Measurements from ENCODE around the gene DDX54.
"Not testable (repeated sequence)": the region's sequence is repeated elsewhere in the genome, so short reads cannot be mapped to it uniquely, and the experiment has no call there.

The DDX54 gene

GRCh38 chr12:113216027-113216426 lies 30.7 kb upstream of the DDX54 start:
- no peak for DNase-seq (ENCODE audit: low spot score)

- no peak for DNase-seq (ENCODE audit: low spot score)
Measured at GRCh38 chr12:113214895-113215400, 29.7 kb upstream of the DDX54 start.

DNA sequence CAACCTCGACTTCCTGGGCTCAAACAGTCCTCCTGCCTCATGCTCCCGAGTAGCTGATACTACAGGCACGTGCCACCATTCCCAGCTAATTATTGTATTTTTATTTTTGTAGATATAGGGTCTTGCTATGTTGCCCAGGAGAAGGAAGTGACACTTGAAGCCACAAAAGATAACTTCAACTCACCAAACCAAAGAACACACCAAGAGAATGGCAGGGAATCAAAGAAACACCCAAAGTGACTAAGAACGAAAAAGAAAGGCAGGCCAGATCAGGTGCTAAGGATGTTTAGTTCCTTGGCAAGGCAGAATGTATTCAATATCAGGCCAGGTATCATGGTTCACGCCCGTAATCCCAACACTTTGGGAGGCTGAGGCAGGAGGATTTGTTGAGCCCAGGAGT lies 25.9 kb upstream of the DDX54 start:
- no peak for DNase-seq (ENCODE audit: low spot score)

GRCh38 chr12:113208041-113208934 lies 23.0 kb upstream of the DDX54 start:
- peak; percentile 45 for DNase-seq (ENCODE audit: low spot score)

DNA sequence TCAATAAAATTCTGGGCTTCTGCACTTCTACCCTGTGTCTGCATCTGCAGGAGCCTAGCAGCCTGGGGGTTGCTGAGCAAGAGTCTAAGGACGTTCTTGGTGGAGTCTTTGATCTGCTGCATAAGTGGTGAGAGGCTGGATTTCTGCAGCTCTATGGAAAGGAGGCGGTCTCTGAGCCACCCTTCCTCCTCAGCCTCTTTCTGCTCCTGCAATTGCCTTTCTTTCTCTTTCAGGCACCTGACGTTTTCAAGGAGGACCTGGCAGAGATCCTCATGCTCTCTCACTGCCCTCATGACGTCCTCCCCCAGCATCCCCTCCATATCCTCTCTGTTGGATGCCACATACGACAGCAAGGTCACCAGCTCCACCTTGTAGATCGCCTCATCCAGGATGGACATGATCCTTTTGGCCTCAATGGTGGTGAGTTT lies 22.3 kb upstream of the DDX54 start:
- no peak for DNase-seq (ENCODE audit: low spot score)

- not testable (repeated sequence) for DNase-seq (ENCODE audit: low spot score)
Measured at GRCh38 chr12:113206802-113207201, 21.5 kb upstream of the DDX54 start.

- DNase-seq (ENCODE audit: low spot score) = no peak
Measured at GRCh38 chr12:113204804-113205203, 19.5 kb upstream of the DDX54 start.

- DNase-seq (ENCODE audit: low spot score) = no peak
Measured at GRCh38 chr12:113203852-113204760, 18.8 kb upstream of the DDX54 start.

- DNase-seq (ENCODE audit: low spot score) = no peak
Measured at GRCh38 chr12:113202300-113203075, 17.2 kb upstream of the DDX54 start.

DNA sequence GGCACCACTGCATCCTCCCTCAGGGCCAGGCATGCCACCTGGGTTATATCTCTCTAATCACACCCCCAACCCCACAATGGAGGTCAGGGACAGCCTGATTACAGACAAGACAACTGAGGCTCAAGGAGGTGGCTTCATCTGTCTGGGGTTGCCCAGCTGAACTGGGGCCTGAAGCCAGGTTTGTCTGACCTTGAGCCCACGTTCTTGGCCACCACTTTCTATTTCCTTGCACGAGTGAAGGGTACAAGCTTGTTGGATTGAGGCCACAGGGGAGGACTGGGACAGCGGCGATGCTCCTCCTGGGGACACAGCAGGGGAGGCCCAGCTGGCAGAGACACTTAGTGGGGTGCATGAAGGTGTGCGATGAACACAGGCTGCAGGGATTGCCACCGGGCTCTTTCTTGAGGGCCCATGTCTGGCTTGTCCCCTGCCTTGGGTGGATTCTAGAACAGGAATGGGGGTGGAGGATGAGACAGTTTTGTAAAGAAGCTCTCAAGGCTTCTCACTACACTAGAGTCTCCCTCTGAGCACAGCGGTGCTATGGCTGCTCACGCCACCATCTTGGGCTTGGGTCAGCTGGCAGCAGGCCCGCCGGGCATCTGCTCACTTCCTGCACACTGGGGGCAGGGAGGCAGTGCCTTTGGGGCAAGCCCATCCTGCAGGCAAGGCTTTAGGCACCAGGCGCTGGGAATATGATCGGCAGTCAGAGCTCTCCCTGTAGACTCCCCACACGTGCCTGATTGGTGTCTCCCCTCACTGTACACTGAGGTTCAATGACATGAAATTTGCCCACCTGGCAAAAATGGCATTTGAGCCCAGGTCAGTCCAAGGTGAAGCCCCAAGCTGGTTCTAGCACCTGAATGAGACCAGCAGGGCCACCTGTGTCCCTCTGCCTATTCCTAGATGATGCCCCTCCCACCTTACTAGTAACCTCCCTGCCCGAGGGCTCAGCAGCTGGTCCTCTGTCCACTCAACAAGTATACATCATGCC lies 16.2 kb upstream of the DDX54 start:
- no peak for DNase-seq (ENCODE audit: low spot score)

DNA sequence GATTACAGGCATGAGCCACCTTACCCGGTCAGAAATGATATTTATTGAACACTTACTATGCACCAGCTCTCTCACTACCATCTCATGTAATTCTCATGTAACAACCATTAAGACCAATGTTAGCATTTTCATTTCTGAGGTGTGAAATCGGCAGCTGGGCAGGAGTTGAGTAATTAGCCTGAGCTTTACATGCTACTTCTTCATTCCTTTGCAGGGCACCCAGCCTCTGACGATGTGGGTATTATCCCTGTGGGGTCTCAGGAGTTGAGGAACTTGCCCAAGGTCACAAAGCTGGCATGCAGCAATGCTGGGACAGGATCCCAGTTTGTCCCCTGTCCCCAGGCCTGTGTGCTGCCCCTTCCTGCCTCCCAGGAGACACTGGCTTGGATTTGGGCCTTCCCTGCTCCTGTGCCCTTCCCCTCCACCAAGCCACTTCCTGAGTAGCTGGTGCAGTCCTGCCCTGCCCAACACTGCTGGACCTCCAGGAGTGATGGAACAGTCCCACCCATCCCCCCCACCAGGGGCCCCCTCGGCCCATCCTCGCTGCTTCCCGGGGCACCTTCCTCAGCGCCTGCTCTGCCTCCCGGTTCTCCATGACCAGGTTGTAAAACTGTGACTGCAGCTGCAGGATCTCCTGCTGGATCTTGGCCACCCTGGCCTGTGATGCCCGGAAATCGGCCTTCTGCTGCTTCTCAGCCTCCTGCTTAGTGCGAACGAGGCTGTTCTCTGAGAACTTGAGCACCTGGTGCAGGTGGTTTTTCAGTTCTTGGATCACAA lies 14.9 kb upstream of the DDX54 start:
- no peak for DNase-seq (ENCODE audit: low spot score)

DNA sequence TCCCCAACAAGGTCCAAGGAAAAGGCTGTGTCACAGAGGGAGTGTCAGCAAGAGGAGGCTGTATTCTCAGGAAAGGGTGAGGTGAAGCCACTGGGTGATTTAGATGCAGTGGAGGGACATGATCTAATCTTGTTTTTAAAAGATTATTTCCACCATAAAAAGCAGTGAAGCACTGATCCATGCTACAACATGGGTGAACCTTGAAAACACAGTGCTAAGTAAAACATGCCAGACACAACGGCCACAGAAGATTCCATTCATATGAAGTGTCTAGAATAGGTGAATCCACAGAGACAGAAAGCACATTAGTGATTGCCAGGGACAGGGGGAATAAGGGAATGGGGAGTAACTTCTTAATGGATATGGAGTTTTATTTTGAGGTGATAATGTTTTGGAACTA lies 13.0 kb upstream of the DDX54 start:
- DNase-seq (ENCODE audit: low spot score) = no peak

DNA sequence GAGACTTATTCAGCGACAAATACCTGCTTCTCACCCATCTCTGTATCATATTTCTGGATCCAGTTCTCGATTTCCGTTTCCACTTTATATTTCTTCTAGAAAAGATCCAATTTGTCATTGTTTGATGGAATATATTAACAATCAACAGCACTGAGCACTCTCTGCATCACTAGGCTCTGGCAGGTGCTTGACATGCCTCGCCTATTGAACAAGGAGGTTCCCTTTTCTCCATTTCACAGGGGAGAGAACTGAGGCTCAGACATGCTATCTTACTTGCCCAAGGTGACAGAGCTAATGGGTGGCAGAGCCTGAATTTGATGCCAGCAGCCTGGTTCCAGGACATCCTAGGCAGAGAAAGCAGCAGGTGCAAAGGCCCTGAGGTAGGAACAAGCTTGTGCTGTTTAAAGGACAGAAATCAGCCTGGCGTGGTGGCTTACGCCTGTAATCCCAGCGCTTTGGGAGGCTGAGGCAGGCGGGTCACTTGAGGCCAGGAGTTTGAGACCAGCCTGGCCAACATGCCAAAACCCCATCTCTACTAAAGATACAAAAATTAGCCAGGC lies 12.3 kb upstream of the DDX54 start:
- no peak for DNase-seq (ENCODE audit: low spot score)

DNA sequence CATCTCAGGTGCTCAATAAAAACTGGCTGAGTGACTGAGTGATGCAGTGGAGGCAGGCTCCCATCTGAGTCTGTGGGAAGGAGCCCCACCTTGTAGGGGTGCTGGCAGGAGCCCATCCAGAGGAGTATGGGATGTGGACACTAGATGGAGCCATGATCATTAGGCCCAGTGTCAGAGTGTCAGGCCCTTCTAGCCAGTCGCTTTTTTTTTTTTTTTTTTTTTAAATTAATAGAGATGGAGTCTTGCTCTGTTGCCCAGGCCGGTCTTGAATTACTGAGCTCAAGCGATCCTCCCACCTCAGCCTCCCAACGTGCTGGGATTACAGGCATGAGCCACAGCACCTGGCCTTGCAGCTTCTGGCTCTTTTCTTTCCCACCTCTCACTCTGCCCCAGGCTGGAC lies 11.7 kb upstream of the DDX54 start:
- peak; percentile 69 for DNase-seq (ENCODE audit: low spot score)

DNA sequence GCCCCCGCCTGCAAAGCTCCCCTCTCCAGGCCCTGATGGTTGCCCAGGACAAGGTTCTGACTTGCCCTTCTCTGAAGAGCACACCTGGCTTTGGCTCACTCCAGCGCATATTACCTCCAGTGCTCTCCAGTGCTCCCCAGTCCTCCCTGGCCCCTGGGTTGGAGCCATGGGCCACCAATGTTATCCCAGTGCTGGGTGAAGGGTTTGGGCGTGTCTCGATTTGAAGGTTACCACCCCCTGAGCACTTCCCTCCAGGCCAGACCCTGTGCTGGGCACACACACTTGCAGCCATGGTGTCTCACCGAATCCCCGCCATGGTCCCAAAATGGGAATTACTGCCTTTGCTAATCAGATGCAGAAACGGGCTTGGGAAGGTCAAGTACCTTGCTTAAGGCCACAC lies 11.3 kb upstream of the DDX54 start:
- DNase-seq (ENCODE audit: low spot score) = no peak

GRCh38 chr12:113195598-113195997 lies 10.3 kb upstream of the DDX54 start:
- no peak for DNase-seq (ENCODE audit: low spot score)

GRCh38 chr12:113194971-113195391 lies 9.7 kb upstream of the DDX54 start:
- DNase-seq (ENCODE audit: low spot score) = no peak

DNA sequence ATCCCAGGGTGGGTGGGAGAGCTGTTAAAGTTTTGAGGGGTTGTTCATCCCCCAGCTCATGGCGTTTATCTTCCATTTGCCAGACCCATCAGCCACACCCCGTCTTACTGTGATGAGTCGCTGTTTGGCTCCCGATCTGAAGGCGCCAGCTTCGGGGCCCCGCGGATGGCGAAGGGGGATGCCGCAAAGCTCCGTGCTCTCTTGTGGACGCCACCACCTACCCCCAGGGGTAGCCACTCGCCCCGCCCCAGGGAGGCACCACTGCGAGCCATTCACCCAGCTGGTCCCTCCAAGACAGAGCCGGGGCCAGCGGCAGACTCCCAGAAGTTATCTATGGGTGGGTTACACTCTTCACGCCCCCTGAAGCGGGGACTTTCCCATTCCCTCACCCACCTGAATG lies 5.9 kb upstream of the DDX54 start:
- DNase-seq (ENCODE audit: low spot score) = no peak

GRCh38 chr12:113190761-113191160 lies 5.5 kb upstream of the DDX54 start:
- DNase-seq (ENCODE audit: low spot score) = no peak

GRCh38 chr12:113189361-113189760 lies 4.1 kb upstream of the DDX54 start:
- DNase-seq (ENCODE audit: low spot score) = no peak

Measured in CD4-positive, alpha-beta T cell treated with Interleukin-15 for 4 hours (primary cell).